MCF 10A (cell line): ENCODE measurements around the gene PCDHA8. TPM values are rescaled to one million over a fixed set of nuclear protein-coding genes. Genes with fewer than 3 reads are reported as not detected.
"Not testable (repeated sequence)": the region's sequence is repeated elsewhere in the genome, so short reads cannot be mapped to it uniquely, and the experiment has no call there.

ENCODE experiments used
- BruUV-seq: library from RNA; stranded (reverse); fragments of 400-500 nt; replicated peaks from 2 replicates; lab custom pipeline; 2021; lab: Mats Ljungman, UMichigan
- CTCF ChIA-PET: fragments of 300-600 bp; sonication (Branson Sonifier 250); formaldehyde crosslinking; extraction: SDS; loops from one replicate; lab custom pipeline; 2021; ENCODE audit warnings: antibody characterized with exemption, inconsistent platforms; lab: Yijun Ruan, JAX
- POLR2A ChIA-PET: fragments of 300-600, 350-650 bp; sonication (Branson Sonifier 250); formaldehyde crosslinking; extraction: SDS; loops from one replicate; lab custom pipeline; 2020; ENCODE audit warnings: antibody characterized with exemption, inconsistent platforms; lab: Yijun Ruan, JAX
- DNase-seq: peaks from one replicate; pipeline ENCODE4 v3.0.0-alpha.2; 2018; ENCODE audit not compliant: unreplicated experiment
- H3K27ac Mint-ChIP-seq: one replicate; pipeline ENCODE4 v1.8.0; 2022; ENCODE audit warnings: mild to moderate bottlenecking, low read depth, mixed read lengths; ENCODE audit not compliant: unreplicated experiment
- H3K27me3 Mint-ChIP-seq: one replicate; pipeline ENCODE4 v1.8.0; 2022; ENCODE audit warnings: mixed read lengths; ENCODE audit not compliant: insufficient read depth, unreplicated experiment
- H3K36me3 Mint-ChIP-seq: one replicate; pipeline ENCODE4 v1.8.0; 2022; ENCODE audit warnings: mild to moderate bottlenecking, moderate library complexity, mixed read lengths; ENCODE audit not compliant: insufficient read depth, unreplicated experiment
- H3K4me1 Mint-ChIP-seq: one replicate; pipeline ENCODE4 v1.8.0; 2022; ENCODE audit warnings: mixed read lengths; ENCODE audit not compliant: insufficient read depth, unreplicated experiment
- H3K4me3 Mint-ChIP-seq: one replicate; pipeline ENCODE4 v1.8.0; 2022; ENCODE audit warnings: mild to moderate bottlenecking, moderate library complexity, mixed read lengths; ENCODE audit not compliant: unreplicated experiment
- H3K9me3 Mint-ChIP-seq: one replicate; pipeline ENCODE4 v1.8.0; 2022; ENCODE audit warnings: mixed read lengths; ENCODE audit not compliant: unreplicated experiment
- intact Hi-C: fragments of 100-400 bp; cut with micrococcal nuclease; formaldehyde crosslinking; loops from 2 replicates; pipeline ENCODE4 v1.14.1; 2022
- total RNA-seq: library from RNA; stranded (reverse); gene quantifications from 2 replicates; pipeline ENCODE4 v1.2.3, GENCODE V29; 2022
- TF ChIP-seq, protein P1 (sequence below): fragments of 200-600 bp; IDR thresholded peaks from one replicate; pipeline ENCODE4 v1.8.0; 2022; ENCODE audit warnings: antibody characterized with exemption, mild to moderate bottlenecking; ENCODE audit not compliant: unreplicated experiment

Gene PCDHA8
- total RNA-seq, 1 experiment from 2014 or later, result not detected

GRCh38 chr5:140821375-140822280 is 19.4 kb upstream of the PCDHA8 start, which contains the start of gene PCDHA5:
Gene PCDHA5, plus strand, starts transcription at chr5:140821613.
- peak; percentile 17 for DNase-seq
- H3K27me3 Mint-ChIP-seq, result peaks cover 2% of the 10 kb centered on the region
- no peaks in the 10 kb centered on the region for H3K4me1 Mint-ChIP-seq
- H3K36me3 Mint-ChIP-seq, result peaks cover 5% of the 10 kb centered on the region
- H3K9me3 Mint-ChIP-seq, result no peaks in the 10 kb centered on the region
- POLR2A ChIA-PET, result interaction anchor here (1.0 kb wide), 1 partner anchor 54 kb away, joined by 3 read pairs; no protein-coding TSS in a partner anchor
- CTCF ChIA-PET, result interaction anchor here (0.6 to 3.7 kb wide), 4 partner anchors 14 to 355 kb away, joined by 3 to 12 read pairs (median 5); partner anchors contain the start of gene PCDHA4
- H3K4me3 Mint-ChIP-seq, result no peak within 1 kb of the TSS
- TF ChIP-seq, protein P1, sequence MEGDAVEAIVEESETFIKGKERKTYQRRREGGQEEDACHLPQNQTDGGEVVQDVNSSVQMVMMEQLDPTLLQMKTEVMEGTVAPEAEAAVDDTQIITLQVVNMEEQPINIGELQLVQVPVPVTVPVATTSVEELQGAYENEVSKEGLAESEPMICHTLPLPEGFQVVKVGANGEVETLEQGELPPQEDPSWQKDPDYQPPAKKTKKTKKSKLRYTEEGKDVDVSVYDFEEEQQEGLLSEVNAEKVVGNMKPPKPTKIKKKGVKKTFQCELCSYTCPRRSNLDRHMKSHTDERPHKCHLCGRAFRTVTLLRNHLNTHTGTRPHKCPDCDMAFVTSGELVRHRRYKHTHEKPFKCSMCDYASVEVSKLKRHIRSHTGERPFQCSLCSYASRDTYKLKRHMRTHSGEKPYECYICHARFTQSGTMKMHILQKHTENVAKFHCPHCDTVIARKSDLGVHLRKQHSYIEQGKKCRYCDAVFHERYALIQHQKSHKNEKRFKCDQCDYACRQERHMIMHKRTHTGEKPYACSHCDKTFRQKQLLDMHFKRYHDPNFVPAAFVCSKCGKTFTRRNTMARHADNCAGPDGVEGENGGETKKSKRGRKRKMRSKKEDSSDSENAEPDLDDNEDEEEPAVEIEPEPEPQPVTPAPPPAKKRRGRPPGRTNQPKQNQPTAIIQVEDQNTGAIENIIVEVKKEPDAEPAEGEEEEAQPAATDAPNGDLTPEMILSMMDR, result peak; percentile 19
- BruUV-seq, result no TSS peak
- no peak within 1 kb of the TSS for H3K27ac Mint-ChIP-seq
- intact Hi-C loops, result no loop called here

GRCh38 chr5:140822281-140822629 is 18.7 kb upstream of the PCDHA8 start:
- Mint-ChIP-seq H3K27me3 (no peaks in the 10 kb centered on the region), H3K9me3 (no peaks in the 10 kb centered on the region), H3K4me3 (no peak overlapping the region), H3K4me1 (no peaks in the 10 kb centered on the region), H3K27ac (no peak overlapping the region), H3K36me3 (peaks cover 5% of the 10 kb centered on the region)
- no TSS peak for BruUV-seq
- no peak for DNase-seq
- CTCF ChIA-PET, result interaction anchor here (1.1 kb wide), 1 partner anchor 15 kb away, joined by 7 read pairs; the partner anchor contains the start of gene PCDHA4
- TF ChIP-seq, protein P1, result peak; percentile 1
- intact Hi-C loops, result no loop called here
- POLR2A ChIA-PET, result no interaction called here

- POLR2A ChIA-PET, H3K4me1 Mint-ChIP-seq, H3K4me3 Mint-ChIP-seq, H3K27me3 Mint-ChIP-seq, intact Hi-C loops, DNase-seq, CTCF ChIA-PET, H3K36me3 Mint-ChIP-seq, BruUV-seq, H3K27ac Mint-ChIP-seq, H3K9me3 Mint-ChIP-seq: not testable (repeated sequence)
Measured at GRCh38 chr5:140822969-140823368, 18.0 kb upstream of the PCDHA8 start.

DNA sequence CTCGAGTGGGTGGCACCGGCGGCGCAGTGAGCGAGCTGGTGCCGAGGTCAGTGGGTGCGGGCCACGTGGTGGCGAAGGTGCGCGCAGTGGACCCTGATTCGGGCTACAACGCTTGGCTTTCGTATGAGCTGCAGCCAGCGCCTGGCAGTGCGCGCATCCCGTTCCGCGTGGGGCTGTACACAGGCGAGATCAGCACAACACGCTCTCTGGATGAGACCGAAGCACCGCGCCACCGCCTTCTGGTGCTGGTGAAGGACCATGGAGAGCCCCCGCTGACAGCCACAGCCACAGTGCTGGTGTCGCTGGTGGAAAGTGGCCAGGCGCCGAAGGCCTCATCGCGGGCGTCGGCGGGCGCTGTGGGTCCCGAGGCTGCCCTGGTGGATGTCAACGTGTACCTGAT is 17.5 kb upstream of the PCDHA8 start:
- BruUV-seq, result no TSS peak
- ChIA-PET POLR2A (no interaction called here), CTCF (no interaction called here)

More for the DNA sequence above, 17.5 kb upstream of the PCDHA8 start:
- TF ChIP-seq, protein P1, result no peak
- Mint-ChIP-seq H3K9me3 (no peaks in the 10 kb centered on the region), H3K27ac (no peak overlapping the region), H3K27me3 (no peaks in the 10 kb centered on the region), H3K36me3 (peaks cover 5% of the 10 kb centered on the region), H3K4me1 (no peaks in the 10 kb centered on the region), H3K4me3 (no peak overlapping the region)
- no peak for DNase-seq
- intact Hi-C loops, result no loop called here
